Measurements from ENCODE around the gene MEFV.

MEFV gene

DNA sequence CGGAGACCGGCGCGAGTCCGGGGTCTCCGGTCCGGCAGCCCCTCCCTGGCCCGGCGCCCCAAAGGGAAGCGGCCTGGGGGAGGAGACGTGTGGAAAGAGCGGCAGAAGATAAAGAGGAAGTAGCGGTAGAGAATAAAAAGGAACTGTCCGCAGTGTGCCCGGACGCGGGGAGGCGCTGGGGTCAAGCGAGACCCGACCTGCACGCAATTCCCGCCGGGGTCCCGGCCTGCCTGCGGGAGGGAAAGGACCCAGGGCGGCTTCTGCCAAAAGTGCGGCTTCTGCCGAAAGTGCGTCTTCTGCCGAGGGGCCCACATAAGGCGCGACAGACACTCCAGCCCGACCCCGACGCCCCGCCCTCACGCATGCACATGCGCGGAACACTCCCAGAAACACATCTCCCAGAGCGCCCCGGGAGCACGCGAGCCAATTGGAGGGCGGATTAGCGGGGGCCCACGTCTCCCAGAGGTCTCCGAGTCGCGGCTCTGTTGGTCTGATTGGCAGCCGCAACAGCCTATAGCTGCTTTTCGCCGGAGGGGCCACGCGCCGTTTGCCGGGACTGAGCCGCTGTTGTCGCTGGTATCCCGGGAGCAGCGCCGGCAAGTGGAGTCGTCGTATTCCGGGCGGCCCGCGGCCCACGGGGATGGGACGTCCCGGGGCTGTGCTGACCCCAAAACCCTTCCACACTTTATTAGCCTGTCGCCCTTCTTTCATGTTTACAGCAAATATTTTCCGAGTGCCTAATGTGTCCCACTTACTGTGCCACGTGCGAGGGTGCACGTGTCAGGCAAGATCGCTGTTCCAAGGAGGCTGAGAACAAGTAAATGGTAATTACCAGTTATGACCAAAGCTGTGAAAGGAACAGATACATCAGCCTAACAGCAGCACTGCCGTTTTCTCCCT lies 8.0 kb upstream of the MEFV start:
- DNase-seq, result peak; percentile 91

DNA sequence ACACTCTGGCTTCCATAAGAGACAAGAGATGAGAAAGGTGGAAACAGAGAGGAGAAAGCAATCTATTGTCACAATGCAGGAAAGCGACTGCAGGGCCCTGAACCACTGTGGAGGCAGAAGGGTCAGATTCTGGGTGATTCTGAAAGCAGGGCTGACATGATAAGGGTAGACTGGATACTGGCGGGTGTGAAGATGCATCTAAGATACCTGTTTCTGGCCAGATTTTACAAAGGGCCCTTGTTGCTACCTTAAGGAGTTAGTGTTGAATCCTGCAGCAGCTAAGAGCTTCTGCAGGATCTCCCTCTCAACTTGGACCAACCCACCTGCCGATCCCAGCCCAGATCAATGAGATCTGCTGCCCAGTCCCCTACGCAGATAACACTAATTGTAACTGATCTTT lies 6.1 kb upstream of the MEFV start:
- no peak for DNase-seq

GRCh38 chr16:3259836-3260235 lies 3.4 kb upstream of the MEFV start:
- DNase-seq, result no peak

- no peak for DNase-seq
Observed at GRCh38 chr16:3256866-3257465, 533 bp upstream of the MEFV start.

DNA sequence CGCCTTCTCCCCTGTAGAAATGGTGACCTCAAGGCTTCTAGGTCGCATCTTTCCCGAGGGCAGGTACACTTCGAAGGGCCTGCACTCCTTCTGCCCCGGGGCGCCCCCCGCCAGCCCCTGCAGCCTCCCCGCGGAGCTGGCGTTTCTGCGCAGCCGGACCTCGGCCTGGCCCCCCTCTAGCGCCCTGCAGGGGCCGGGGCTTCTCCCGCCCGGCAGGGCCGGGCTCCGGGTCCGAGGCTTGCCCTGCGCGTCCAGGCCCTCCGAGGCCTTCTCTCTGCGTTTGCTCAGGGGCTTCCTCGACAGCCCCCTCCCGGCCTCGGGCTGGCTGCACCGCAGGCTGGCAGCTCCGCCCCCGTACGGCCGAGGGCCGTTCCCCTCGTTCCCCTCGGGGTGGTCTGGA lies 2.1 kb downstream of the MEFV start:
- no peak for DNase-seq

DNA sequence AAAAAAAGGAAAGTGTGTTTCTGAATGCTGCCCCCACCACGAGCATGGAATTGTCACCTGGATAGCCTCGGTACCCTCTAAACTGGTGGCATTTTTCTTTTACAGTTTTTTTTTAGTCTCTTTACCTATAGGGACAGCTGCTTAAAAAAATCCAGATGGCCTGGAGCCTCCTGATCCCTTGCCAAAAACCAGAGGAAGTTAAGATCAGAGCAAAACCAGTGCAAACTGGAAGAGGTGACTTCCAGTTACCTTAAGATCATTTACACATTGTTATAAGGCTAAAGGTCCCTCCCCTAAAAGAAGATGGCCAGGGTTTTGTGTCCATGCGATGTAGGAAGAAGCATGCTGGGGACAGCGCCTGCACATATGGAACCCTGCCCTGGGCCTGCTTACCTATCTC lies 3.5 kb downstream of the MEFV start:
- no peak for DNase-seq

DNA sequence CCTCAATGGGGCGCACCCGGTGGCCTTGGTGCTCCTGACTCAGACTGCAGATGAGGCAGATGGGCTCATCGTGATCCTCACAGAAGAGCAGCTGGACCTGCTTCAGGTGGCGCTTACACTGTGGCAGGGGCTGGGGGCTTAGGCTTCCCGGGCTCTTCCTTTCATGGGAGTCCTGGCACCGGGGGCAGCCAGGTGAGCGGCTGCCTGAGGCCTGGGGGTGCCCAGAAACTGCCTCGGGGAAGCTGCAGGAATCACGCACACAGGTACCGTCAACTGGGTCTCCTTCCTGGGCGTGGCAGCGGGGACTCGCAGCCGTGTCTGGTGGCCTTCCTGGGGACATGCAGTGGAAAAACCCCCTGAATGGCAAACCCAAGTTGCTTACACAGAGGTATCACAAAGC lies 7.0 kb downstream of the MEFV start:
- DNase-seq, result no peak

DNA sequence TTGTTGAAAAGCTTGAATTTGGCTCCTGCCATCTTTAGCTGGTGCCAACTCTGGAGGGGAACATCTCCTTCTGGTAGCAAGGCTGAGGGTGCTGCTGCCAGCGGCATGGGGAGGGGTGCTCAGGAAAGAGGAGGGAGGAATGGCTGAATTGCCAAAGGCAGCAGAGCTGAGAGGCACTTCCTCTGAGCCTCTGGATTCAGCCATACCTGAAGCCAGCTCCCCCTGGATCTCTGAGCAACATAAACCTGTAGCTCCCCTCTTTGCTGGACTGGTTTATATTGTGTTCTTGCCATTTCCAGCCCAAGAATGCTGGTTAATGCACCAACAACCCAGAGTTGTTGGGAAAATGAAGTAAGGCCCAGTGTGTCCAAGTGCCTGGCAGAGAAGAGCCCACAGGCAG lies 7.4 kb downstream of the MEFV start:
- DNase-seq, result no peak

DNA sequence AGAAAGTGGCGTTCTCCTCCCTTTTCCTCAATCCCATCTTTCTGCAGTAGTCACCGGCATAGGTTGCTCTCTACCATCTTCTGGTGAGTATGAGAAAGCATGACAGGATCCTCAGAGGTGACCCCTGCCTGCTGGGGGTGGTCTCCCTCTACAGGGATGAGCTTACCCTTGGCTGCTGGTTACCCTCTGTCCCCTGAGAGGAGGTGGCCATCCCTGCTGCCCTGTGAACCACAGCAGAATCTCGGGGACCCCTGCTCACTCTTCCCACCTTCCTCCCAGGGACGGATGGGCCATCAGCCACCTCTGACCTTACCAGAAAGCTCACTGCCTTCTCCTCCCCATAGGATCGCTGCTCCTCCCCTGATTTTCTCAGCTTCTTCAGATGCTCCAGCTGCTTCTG lies 7.8 kb downstream of the MEFV start:
- no peak for DNase-seq

DNA sequence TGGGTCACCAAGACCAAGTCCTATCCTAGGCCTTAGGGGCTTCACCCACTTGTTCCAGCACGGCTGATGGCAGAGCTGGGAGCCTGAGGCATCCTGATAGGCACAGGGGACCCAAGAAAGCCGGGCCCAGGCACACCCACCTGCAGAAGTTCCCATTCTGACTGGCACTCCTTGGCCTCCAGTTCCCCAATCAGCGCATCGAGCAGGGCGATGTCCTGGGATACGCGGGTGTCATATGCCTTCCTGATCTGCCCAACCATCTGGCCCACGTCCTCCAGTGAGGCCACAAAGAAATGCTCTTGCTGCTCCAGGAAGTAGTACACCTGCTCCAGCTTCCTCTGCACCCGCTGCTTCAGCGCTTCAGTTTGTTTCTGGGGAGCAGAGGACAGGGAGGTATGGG lies 9.6 kb downstream of the MEFV start:
- DNase-seq, result no peak

- no peak for DNase-seq
Observed at GRCh38 chr16:3246002-3246401, 10.4 kb downstream of the MEFV start.

GRCh38 chr16:3243882-3244281 lies 12.6 kb downstream of the MEFV start:
- no peak for DNase-seq

- no peak for DNase-seq
Observed at GRCh38 chr16:3242709-3243108, 13.7 kb downstream of the MEFV start.

- DNase-seq, result no peak
Observed at GRCh38 chr16:3241761-3242160, 14.7 kb downstream of the MEFV start.

DNA sequence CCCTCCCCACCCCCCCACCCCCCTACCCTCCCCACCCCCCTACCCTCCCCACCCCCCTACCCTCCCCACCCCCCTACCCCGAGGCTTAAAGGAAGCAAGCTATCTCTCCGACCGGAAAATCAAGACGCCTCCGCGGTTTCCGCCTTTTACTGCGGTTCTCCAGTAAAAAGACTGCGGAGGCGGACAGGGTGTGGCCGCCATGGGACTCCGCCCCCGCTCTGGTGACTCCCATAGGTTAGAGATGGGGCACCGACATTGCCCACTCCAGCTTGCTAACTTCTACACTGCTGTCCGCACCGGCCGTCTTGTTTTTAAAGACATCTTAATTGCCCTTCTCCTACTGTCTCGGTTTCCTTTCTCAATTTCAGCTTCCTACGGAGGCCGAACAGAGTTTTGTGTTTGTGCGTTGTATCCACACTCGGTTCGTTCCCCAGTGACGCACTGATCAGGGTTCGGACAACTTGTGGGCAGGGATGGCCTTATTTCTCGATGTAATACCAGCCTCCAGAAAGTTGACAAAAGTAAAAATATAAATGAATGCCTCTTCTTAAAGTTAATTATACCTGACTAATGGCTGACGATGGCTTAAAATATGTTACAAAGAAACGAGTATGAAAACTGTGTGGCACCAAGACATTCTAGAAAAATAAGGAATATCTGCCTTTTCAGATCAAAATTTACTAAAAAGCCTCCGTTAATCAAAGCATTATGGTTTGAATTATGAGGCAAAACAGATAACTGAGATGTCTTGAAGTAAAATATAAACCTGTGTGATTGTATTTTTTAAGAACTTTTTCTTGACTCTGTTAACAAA lies 20.4 kb downstream of the MEFV start:
- DNase-seq, result no peak

DNA sequence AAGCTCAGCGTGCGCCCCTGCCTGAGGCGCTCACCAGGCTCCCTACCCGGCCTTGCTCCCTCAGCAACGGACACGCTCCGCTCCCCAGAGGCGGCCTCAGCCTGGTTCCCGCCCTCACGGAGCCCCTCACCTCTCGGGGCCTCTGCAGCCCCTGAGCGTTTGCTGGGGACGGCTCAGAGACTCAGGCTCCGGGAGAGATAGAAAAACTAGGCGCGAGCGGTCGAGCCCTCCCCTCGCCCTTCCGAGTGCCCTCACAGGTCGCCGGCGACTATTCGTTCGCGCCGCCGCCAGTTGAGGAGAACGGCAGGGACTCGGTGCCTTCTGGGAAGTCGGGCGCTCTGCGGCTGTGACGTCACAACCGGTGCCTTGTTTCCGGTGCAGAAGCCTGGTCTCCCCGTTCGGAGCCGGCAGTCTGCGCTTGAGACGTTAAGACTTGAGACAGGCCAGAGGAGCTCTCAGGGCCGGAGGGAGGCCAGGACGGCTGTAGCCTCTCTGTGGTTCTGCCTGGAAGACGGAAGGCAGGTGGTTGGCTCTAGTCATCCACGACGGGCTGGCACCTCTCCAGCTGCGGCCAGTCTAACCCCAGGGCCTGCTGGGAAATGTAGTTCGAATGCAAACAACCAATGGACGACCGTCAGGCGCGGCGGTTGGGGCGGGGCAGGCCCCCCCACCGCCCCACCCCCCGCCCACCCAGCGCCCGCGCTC lies 21.4 kb downstream of the MEFV start, which contains the start of gene ZNF200:
TSS of gene ZNF200 (minus strand) at position 302 of the 705 bp plus-strand sequence. CDS start 1,403 bp downstream, outside the sequence.
- peak; percentile 75 for DNase-seq

GRCh38 chr16:3234543-3234856 lies 21.9 kb downstream of the MEFV start:
- DNase-seq, result no peak

- no peak for DNase-seq
Observed at GRCh38 chr16:3223913-3224515, 32.4 kb downstream of the MEFV start.

DNA sequence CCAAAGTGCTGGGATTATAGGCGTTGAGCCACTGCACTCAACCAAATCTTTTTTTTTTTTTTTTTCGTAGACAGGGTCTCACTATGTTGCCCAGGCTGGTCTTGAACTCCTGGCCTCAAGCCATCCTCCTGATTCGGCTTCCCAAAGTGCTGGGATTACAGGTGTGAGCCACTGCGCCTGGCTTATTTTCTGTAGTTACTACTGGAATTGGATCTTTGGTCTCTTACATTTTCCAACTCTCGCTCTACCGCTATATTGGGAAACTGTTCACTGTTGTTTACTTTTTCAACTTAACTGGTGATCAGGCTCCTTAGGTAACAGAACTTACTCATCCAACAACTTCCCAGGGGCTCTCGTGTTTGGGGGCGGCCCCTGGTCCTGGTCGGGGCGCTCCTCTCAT lies 35.6 kb downstream of the MEFV start:
- DNase-seq, result no peak

GRCh38 chr16:3216263-3216640 lies 40.2 kb downstream of the MEFV start:
- DNase-seq, result no peak

DNA sequence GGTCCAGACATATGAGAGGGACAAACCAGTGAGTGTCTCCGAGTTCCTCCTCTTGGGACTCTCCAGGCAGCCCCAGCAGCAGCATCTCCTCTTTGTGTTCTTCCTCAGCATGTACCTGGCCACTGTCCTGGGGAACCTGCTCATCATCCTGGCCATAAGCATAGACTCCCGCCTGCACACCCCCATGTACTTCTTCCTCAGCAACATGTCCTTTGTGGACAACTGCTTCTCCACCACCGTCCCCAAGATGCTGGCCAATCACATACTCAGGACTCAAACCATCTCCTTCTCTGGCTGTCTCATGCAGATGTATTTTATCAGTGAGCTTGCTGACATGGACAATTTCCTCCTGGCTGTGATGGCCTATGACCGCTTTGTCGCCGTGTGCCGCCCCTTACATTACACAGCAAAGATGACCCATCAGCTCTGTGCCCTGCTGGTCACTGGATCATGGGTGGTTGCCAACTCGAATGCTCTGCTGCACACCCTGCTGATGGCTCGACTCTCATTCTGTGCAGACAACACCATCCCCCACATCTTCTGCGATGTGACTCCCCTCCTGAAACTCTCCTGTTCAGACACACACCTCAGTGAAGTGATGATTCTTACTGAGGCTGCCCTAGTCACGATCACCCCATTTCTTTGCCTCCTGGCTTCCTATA lies 40.7 kb downstream of the MEFV start:
- DNase-seq, result no peak

DNA sequence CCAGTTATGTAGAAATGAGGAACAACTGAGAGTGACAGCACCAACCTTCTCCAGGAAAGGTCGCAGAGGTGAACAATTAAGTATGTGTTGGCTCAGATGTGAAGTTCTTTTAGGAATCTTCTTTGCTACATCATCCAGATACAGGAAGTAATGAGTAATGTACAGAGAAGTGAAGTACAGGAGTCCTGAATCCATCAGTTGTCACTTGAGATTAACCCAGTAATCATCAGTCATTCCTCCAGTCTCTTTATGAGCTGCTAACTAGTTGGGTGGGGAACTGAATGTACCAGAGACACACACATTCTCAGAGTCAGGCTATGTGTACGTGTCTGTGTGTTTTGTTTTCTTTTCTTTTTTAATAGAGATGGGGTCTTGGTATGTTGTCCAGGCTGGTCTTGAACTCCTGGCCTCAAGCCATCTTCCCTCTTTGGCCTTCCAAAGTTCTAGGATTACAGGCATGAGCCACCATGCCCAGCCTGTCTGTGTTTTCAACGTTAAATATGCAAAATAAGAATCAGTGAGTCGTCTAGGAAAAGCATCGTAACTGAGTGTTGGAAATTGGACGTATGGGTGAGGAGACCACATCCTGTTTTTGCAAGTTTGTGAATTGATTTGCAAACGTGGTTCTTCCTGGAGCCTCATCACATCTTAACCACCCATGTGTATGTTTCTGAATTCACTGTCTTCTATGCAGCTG lies 41.4 kb downstream of the MEFV start:
- DNase-seq, result no peak
